Measurements from ENCODE around the gene NNT.
A peak's percentile ranks its signal among the peaks of the same experiment; 100 is the strongest.
"Not testable (repeated sequence)": the region's sequence is repeated elsewhere in the genome, so short reads cannot be mapped to it uniquely, and the experiment has no call there.

Gene NNT

DNA sequence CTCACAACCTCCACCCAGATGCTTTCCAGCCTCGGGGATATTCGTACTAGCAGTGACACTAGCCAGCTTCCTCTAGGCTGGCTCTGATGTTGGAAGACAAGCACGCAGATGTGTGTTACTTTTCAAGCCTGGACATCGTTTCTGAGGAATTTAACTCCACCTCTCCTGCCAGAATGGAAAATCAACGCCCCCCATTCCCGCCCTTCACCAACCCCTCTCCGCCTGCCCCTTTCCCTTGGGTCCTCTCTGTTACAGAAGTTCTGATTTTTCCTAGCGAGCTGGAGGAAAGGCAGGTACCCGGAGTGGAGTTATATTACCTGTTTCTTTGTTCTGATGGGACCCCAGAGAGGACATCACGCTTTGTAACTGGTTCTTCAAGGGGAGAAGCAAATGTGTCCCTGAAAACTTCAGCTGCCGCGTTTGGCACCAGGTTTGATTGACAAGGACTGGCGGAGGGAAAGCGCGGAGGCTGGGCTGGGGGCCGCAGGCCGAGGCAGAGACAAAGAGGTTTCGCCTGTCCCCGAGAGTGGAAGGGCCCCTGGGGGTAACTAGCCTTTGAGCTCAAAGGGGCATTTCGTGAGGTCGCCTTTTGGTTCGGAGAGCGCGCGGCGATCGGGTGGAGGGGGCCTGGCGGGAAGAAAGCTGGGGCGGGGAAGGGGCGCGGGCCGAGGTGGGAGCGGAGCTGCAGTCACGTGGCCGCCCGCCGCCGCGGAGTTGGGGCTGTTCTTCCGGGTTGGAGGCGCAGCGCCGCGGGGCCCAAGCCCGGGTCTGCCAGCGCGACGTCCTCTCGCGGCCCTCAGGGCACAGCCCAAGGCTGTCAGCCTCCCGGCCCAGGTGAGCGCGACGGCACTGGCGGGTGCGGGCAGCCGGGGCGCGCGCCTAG, at the start of gene NNT:
Gene NNT, plus strand, starts transcription at position 720 of the 883 bp plus-strand sequence. CDS start 6,016 bp downstream, outside the sequence.
- H3K9ac ChIP-seq = peak within 1 kb of the TSS; percentile 94
- H3K27me3 ChIP-seq = no peaks in the 10 kb centered on the region
- no peaks in the 10 kb centered on the region for H3K9me3 ChIP-seq
- peaks cover 50% of the 10 kb centered on the region for H3K4me1 ChIP-seq
- H3K27ac ChIP-seq = peak within 1 kb of the TSS; percentile 96
- H3K4me2 ChIP-seq = peak within 1 kb of the TSS; percentile 93
- peak within 1 kb of the TSS; percentile 91 for H3K4me3 ChIP-seq
- no peak for TF ChIP-seq Cebpa-rat (IDR thresholded peaks at IDR 0.05)
- peaks cover 26% of the 10 kb centered on the region for H3K36me3 ChIP-seq
- peaks cover 25% of the 10 kb centered on the region for H4K20me1 ChIP-seq

DNA sequence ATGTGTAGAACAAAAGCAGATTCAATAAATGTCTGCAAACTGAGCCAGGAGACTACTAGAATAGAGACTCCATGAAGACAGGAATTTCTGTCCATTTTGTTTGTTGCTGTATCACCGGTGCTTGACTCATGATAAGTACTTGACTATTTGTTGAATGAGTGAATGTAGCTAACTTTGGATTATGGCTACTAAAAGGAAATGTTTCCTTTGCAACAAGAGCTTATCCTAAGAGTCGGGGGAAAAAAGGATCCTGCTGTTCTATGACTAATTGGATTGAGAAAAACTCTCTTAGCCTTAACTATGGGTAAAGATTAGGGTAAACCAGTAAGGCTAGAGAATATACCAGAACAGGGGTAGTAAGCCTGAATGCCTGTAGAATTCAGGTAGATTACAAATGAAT, 49.6 kb upstream of the NNT start:
- Histone ChIP-seq H4K20me1 (peaks cover 72% of the 10 kb centered on the region), H3K4me3 (no peak overlapping the region), H3K4me2 (peak overlapping the region; percentile 73), H3K4me1 (peaks cover 42% of the 10 kb centered on the region), H3K9ac (no peak overlapping the region), H3K9me3 (no peaks in the 10 kb centered on the region), H3K36me3 (peaks cover 67% of the 10 kb centered on the region), H3K27me3 (no peaks in the 10 kb centered on the region), H3K27ac (no peak overlapping the region)
- TF ChIP-seq Cebpa-rat (IDR thresholded peaks at IDR 0.05) = no peak

DNA sequence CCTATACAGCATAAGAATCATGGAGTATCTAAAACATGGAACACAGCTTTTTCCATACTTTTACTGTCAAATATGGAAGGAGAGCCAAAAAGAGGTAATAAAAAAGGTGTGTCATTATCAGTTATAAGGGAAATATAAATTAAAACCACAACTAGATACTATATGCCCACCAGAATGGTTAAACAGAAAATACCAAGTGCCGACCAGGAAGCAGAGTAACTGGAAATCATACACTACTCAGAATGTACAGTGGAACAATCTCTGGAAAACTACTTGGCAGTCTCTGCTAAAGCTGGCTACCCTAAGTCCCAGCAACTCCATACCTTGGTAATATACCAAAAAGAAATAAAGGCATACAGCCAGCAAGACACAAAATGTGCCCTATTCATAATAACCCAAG, 48.5 kb upstream of the NNT start:
- peaks cover 56% of the 10 kb centered on the region for H3K36me3 ChIP-seq
- no peak overlapping the region for H3K27ac ChIP-seq
- H4K20me1 ChIP-seq = peaks cover 61% of the 10 kb centered on the region
- peaks cover 42% of the 10 kb centered on the region for H3K4me1 ChIP-seq
- no peak overlapping the region for H3K9ac ChIP-seq
- TF ChIP-seq Cebpa-rat (IDR thresholded peaks at IDR 0.05) = no peak
- H3K4me2 ChIP-seq = peak overlapping the region; percentile 73
- H3K4me3 ChIP-seq = peak overlapping the region; percentile 88
- no peaks in the 10 kb centered on the region for H3K27me3 ChIP-seq
- H3K9me3 ChIP-seq = no peaks in the 10 kb centered on the region

DNA sequence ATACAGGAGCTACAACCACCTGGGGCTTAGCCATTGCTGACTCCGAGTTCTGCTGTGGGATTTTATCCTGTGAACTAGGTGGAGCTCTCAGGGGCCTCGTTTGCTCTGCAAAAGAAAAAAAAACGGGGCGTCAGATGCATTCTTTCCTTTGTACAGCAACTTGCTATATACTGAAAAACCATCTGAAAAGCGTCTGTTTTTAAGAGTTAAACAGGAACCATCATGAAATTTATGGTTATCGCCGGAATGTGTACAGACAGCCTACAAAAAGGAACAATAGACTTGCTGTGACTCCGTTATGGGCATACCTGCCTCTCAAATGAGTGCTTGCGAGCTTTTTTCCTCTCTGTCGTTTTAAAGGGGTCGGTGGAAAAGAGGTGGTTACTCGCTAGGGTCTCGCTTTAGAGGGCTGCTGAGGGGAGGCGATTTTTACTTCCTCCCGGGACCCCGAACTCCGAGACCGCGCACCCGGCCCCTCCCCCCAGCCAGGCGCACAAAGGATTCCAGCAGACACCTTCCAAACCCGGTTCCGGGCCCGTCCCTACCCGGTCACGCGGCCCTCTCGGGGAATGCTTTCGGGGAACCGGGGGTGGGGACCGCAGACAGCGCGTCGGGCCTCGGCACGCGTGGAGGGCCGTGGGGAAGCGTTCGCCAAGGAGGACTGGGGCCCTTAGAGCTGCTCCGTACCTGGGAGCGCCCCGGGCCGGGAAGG, 46.9 kb upstream of the NNT start:
- Histone ChIP-seq H4K20me1 (peaks cover 46% of the 10 kb centered on the region), H3K36me3 (peaks cover 42% of the 10 kb centered on the region), H3K4me2 (peak overlapping the region; percentile 73), H3K27ac (peak overlapping the region; percentile 99), H3K9ac (peak overlapping the region; percentile 99), H3K9me3 (no peaks in the 10 kb centered on the region), H3K4me1 (peaks cover 42% of the 10 kb centered on the region), H3K4me3 (peak overlapping the region; percentile 88), H3K27me3 (no peaks in the 10 kb centered on the region)
- no peak for TF ChIP-seq Cebpa-rat (IDR thresholded peaks at IDR 0.05)

GRCh38 chr5:43556607-43556856, 46.4 kb upstream of the NNT start:
- H3K36me3 ChIP-seq = peaks cover 37% of the 10 kb centered on the region
- H3K4me3 ChIP-seq = peak overlapping the region; percentile 88
- H3K27me3 ChIP-seq, H3K9me3 ChIP-seq: not testable (repeated sequence)
- H3K4me1 ChIP-seq = peaks cover 42% of the 10 kb centered on the region
- peaks cover 41% of the 10 kb centered on the region for H4K20me1 ChIP-seq
- H3K27ac ChIP-seq = peak overlapping the region; percentile 99
- H3K4me2 ChIP-seq = peak overlapping the region; percentile 73; the same call in 1 of the 2 replicates
- H3K9ac ChIP-seq = peak overlapping the region; percentile 99

DNA sequence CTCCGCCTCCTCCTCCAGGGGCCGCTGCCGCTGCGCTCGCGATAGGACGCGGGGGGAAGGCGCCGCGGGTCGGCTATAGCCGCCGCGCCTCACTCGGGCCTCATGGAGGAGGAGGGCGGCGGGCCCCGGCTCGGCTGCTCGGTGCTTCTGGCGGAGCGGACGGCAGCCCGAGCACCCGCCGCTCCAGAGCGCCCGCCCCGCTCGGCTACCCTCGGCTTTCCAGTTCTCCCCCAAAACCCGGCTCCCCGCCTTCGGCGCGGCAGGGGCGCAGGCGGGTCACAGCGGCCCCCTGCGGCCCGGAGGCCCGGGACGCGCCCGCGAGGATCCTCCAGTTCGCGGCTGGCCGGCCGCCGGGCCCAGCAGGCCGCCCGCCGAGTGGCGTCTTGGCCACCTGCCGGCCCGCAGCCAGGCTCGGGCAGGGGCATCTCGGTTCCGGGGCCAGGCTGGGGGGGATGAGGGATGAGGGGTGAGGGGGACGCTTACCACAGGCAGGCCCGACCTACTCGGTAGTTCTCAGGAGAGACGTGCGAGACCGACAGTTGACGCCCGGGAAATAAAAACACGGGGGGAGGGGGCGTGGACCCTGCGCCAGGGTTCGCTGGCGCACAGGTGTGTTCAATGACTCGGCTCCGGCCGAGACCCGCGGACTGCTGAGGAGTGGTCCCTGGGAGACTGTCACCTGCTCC, 46.0 kb upstream of the NNT start, which contains the start of gene PAIP1:
Gene PAIP1, minus strand, starts transcription at position 221 of the 686 bp plus-strand sequence. CDS start 231 bp downstream, outside the sequence.
- TF ChIP-seq Cebpa-rat (IDR thresholded peaks at IDR 0.05) = no peak
- H3K27ac ChIP-seq = peak within 1 kb of the TSS; percentile 99
- no peaks in the 10 kb centered on the region for H3K27me3 ChIP-seq
- peaks cover 32% of the 10 kb centered on the region for H3K36me3 ChIP-seq
- peak within 1 kb of the TSS; percentile 99 for H3K9ac ChIP-seq
- H3K4me1 ChIP-seq = peaks cover 41% of the 10 kb centered on the region
- H3K4me2 ChIP-seq = peak within 1 kb of the TSS; percentile 84
- H3K9me3 ChIP-seq = no peaks in the 10 kb centered on the region
- peak within 1 kb of the TSS; percentile 88 for H3K4me3 ChIP-seq
- peaks cover 36% of the 10 kb centered on the region for H4K20me1 ChIP-seq

GRCh38 chr5:43560128-43560527, 42.9 kb upstream of the NNT start:
- H3K4me2 ChIP-seq = no peak overlapping the region
- no peaks in the 10 kb centered on the region for H3K27me3 ChIP-seq
- peaks cover 5% of the 10 kb centered on the region for H4K20me1 ChIP-seq
- no peak overlapping the region for H3K27ac ChIP-seq
- peaks cover 10% of the 10 kb centered on the region for H3K4me1 ChIP-seq
- TF ChIP-seq Cebpa-rat (IDR thresholded peaks at IDR 0.05) = no peak
- H3K9ac ChIP-seq = no peak overlapping the region
- H3K4me3 ChIP-seq = no peak overlapping the region
- H3K36me3 ChIP-seq = peaks cover under 1% of the 10 kb centered on the region; the same call in 1 of the 2 replicates
- no peaks in the 10 kb centered on the region for H3K9me3 ChIP-seq

DNA sequence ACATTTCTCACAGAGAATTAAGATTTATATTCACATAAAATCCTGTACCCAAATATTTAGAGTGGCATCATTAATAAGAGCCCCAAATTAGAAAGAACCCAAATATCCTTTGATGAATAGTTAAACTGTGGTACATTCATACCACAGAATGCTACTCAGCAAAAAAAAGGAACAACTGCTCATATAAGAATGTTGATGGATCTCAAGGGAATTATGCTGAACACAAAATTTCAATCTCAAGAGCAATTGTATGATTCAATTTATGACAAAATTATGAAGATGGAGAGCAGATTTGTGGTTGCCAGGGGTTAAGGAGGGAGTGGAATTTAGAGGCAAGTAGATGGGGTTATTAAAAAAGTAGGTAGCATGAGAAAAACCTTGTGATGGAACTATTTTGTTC, 41.6 kb upstream of the NNT start:
- H3K27me3 ChIP-seq = no peaks in the 10 kb centered on the region
- H3K36me3 ChIP-seq = no peaks in the 10 kb centered on the region
- peaks cover 5% of the 10 kb centered on the region; the same call in 1 of the 2 replicates for H3K4me1 ChIP-seq
- no peak overlapping the region for H3K4me3 ChIP-seq
- H4K20me1 ChIP-seq = no peaks in the 10 kb centered on the region
- no peak overlapping the region for H3K9ac ChIP-seq
- no peak overlapping the region for H3K4me2 ChIP-seq
- TF ChIP-seq Cebpa-rat (IDR thresholded peaks at IDR 0.05) = no peak
- no peaks in the 10 kb centered on the region; the same call in 1 of the 2 replicates for H3K9me3 ChIP-seq
- H3K27ac ChIP-seq = no peak overlapping the region

- H3K27me3 ChIP-seq = no peaks in the 10 kb centered on the region
- no peaks in the 10 kb centered on the region; the same call in 1 of the 2 replicates for H3K9me3 ChIP-seq
- no peaks in the 10 kb centered on the region for H4K20me1 ChIP-seq
- H3K36me3 ChIP-seq = no peaks in the 10 kb centered on the region
- no peak overlapping the region for H3K27ac ChIP-seq
- no peak for TF ChIP-seq Cebpa-rat (IDR thresholded peaks at IDR 0.05)
- no peak overlapping the region for H3K4me3 ChIP-seq
- no peak overlapping the region for H3K4me2 ChIP-seq
- H3K9ac ChIP-seq = no peak overlapping the region
- H3K4me1 ChIP-seq = no peaks in the 10 kb centered on the region
These were observed 39.7 kb upstream of the NNT start for GRCh38 chr5:43563321-43563720.

Data from BLaER1 (cell line).